Femur (tissue), 1 donor: ENCODE results near the gene TUT1.
"Not testable (repeated sequence)": the region's sequence is repeated elsewhere in the genome, so short reads cannot be mapped to it uniquely, and the experiment has no call there.

Experiments used
- DNase-seq: peaks from one replicate; pipeline ENCODE4 v3.0.0-alpha.2; 2017

Gene TUT1

DNA sequence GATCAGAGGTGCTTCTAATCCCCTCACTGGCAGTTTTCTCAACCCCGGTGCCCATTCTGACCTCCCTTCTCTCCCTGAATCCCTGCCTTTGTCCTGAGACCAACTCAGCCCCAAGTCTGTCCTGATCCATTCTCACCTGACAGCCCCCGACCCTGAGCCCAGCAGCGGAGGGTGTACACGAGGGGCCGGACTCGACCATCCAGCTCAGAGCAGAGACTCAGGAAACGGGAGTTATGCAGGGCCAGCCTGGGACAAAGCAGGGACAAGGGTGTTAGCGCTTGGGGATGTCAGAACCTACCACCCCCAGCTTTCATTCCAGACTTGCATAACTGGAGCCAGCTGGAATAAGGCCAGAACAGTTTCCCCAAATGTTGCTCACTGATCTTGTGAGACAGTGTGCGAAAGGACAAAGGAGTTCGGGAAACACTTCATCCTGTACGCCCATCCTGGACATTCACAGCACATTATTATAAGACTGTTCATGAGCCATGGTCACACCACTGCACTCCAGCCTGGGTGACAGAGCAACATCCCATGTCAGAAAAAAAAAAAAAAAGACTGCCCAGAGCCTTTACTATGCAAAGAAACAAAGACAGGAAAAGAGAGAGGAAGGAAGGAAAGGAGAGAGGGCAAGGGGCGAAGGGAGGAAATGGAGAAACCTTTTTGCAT, 14.1 kb downstream of the TUT1 start:
- DNase-seq = no peak

DNA sequence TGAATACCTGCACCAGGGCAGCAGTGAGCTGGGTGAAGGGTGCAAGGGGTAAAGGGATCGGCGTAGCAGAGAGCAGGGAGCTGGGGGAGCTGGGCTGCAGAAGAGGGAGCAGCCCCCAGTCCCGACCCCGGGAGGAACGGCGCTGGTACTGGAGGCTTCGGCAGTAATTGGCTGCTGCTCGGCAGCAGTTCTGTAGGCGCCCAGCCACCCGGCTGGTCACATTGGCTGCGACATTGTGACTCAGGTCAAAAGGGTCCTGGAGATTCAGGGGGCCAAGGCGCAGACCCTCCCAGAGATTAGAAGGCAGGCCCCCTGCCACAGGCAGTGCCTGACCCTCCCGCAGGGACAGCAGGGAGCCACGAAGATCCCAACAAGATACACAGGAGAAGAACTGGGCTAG, 15.5 kb downstream of the TUT1 start:
- no peak for DNase-seq

DNA sequence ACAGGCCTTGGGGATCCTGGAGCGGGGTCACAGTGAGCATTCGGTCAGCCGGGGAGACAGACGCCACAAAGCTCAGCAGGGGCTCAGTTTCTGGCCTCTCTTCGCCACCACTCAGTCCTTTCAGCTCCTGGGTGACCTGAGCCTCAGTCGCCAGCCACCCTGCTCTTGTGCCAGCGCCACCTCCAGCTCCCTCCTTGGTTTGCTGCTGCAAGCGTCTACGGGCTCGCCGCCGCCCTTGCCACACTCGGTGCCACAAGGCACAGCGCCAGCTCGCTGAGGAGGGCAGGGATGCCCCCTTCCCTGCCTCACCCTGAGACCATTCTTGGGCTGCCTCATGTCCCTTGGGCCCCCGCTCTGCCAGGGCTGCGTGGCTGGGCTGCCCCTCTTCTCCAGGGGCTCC, 16.2 kb downstream of the TUT1 start:
- no peak for DNase-seq

DNA sequence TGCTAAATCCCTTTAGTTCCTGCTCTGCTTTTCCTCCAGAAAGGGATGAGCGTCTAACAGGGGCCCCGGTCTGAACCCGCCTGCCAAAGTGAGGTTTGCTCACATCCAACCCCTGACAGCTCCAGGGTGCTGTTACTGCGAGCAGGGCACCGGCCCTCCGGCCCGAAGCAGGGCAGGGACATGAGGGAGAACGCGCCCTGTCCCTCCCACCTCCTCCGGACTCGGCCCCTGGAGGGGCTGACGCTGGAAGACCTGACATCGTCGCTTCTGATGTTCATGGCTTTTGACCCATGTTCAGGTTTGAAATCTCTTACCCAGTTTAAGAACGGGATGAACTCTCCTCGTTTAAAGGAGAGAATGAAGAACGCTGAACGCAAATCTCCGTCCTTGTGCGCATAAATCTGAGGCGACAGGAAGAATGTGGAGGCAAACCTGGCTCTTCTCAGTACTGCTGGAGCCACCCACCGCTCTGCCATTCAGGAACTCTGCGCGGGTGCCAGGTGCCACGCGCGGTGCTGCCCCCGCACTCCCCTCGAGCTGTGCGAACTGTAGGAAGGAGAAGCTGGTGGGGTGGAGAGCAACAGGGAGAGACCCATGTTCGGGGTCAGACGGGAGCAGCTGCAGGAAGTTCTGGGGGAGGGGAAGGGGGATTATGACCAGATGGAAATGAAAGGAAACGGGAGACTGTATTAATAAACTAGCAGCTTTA, 16.8 kb downstream of the TUT1 start:
- peak; percentile 68 for DNase-seq

DNA sequence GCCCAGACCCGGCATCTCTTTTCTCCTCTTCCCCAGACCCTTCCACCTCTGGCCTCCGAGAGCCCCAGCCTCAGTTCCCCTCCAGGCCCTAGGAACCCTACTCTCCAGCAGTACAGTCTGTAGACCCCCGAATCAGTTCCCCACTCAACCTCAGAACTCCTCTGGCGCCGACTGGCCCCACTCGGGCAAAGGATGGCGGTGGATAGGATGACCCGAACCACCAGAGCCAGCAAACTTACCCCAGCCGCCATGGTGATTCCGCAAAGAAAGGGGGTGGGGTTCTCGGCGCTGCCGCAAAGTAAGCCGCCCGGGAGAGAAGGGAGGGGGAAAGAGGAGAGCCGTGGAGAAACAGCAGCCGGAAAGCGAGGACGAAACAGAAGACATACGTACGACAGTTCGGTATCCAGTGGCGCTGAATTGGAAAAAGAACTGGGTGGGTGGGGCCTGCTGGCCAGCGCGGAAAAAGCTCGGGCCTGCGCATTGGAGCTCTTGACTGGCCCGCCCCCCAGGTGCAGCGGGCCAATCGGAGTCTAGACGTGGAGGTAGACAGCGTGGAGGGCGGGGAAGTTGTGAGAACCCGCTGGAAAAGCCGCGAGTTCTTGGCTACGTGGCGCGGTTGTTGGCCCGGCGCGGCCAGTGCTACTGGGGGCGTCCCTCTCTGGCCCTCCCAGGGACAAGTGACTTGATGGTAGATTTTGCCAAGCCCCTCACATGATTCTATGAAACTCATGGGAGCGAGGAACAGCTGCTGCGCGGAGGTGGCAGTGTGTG, 17.5 kb downstream of the TUT1 start, which contains the start of gene EEF1G:
Gene EEF1G, minus strand, starts transcription at position 300 of the 771 bp plus-strand sequence. Its CDS starts 49 bp downstream, at position 251.
- DNase-seq = peak; percentile 100

DNA sequence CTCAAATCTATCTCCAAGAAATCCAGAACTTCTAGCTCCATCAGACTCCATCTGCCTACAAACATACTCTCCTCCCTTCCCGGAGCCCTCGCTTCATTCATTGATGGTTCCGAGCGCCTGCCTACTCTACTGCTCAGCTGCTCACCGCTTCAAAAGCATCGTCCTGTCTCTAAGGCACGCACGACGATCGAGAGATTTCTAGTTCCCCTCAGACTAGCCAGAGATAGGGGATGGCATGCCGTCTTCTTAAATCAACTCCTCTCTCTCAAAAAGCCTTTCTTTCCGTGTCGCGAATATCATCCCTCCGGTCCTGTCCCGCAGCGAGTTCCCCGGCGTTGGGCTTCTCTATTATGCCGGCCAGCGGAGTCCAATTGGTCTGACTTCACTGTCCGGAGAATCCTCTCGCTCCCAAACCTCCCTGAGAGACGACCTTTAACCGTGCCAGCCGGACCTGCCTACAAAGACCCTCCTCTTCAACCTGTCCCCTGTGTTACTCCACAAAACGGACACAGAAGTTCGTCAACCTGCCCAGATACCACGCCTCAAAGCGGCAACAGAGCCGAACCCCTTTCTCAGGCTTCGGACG, 18.2 kb downstream of the TUT1 start:
- no peak for DNase-seq

DNA sequence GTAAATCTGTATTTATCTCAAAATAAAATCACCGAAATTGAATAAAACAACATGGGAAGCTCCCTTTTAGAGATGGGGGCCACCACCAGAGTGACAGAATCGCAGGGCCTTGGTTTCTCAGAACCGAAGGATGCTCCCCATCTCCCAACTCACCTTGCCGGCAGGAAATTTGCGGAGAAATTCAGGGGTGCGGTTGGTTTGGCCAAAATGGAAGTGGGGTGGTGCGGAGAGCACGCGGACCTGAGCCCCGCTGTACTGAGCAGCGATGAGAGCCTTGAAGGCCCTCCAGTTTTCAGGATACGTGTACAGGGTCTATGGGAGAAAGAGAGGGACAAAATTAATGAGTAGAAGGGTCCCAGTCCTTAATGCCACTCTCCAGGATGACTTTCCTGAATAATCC, 18.9 kb downstream of the TUT1 start:
- no peak for DNase-seq

DNA sequence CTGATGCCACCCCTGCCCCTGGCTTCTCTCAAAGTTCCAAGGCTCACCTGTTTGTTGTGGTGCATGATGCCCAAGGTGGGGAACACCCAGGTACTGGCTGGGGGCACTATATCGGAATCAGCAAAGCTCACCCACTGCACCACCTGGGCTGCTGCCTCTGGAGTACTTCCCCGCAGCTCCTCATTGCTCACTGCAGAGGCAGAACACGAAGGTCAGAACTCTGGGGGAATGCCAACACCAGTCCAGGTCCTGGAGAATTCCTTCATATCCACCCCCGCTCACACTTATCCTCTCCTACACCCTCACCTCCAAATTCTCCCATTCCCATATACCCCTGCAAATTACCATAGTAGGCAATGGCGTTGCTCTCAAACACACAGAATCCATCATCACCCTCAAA, 19.8 kb downstream of the TUT1 start:
- not testable (repeated sequence) for DNase-seq

DNA sequence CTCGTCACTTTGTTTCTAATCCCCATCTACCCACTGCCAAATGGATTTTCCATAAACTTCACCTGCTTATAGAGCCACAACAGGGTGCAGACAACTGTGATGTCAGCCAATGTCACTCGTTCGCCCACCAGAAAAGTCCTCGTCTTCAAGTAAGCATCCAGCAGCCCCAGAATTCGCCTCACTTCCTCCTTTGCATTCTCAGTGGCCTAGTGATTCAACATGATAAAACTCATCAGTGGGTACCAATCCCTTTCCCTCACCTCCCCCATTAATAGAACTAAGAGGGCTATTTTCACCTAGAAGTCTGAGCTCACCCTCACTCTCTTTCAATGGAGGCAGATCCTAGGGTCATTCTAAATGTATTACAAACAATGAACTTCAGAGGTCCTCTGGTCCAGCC, 20.4 kb downstream of the TUT1 start:
- not testable (repeated sequence) for DNase-seq

DNA sequence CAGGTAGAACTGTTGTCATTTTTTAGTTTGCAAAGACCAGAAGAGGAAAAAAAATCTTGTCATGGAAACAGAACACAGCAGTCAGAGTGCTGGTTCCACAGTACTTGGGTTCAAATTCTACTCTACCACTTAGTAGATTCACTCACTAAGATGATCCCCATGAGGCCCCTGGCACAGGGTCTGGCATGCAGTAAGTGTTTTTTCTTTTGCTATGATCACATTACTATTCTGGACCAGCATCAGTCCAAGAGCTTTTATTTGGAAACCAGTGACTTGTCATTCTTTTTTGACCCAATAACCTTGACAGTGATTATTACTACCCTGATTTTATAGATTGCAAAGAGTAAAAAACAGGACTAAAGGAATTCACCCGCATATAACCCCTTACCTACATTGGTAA, 21.7 kb downstream of the TUT1 start:
- no peak for DNase-seq

DNA sequence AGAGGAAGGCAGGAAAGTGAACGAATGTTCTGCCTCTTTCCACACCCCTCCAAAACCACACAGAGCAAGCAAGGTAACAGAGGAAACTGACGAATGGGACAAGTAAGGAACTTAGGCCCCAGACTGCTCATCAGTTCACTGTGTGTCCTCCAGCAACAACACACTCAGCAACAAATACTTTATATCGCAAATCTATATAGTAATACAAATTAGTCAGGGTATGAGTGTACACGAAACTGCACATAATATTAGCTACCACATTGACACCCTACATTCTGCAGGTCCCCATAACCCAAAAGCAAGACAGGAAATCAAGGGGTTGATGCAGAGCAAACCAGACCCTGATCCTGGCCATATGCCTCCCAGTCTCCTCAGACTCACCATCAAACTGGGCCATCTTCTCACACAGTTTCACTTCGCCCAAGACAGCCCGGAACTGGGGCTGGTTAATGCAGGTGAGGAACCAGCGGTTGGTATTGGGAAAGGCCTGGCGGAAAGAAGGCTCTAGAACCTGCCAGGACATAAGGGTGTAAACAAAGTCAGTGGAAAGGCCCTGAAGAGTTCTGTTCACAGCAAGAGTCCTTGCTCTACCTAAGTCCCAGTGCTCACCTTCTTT, 24.2 kb downstream of the TUT1 start:
- no peak for DNase-seq

DNA sequence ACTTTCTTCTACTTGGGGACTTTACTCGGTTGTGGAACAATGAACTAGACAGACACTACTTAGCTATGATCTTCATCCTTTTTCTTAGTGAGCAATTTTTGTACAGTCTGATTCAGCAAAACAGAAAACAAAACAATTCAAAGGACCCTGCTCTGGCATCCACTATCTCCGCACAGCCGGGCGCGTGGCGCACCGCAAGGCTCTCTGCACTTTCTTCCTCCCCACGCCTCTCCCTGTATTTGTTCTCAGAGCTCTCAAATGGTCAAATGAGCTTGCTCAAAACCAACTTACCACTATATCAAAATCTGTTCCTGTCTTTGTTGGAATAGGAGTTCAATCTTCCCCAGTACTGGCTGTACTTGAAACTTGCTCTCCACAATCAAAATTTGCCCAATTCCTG, 25.1 kb downstream of the TUT1 start:
- DNase-seq = no peak

DNA sequence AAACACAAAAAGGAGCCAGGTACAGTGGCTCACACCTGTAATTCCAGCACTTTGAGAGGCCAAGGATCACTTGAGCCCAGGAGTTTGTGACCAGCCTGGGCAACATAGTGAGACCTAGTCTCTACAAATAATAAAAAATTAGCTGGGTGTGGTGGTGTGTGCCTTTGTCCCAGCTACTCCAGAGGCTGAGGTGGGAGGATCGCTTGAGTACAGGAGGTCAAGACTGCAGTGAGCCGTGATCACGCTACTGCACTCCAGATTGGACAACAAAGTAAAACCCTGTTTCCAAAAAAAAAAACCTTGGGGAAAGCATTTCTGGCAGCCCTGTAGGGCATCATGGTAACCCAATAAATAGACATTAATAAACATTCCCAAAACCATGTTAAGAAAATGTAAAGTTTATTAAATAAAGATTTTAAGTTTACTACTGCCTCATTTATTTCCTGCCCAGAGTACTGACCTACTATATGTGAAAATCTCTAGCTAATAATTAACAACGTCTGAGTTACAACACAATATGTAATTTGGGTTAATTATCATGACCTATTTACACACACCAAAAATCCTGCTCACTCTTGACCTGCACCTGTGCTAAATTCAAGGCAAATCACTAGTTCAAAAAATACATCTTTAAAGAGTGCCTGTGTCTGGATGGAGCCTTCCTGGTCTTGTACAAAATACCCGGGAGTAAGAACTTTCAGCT, 26.1 kb downstream of the TUT1 start:
- no peak for DNase-seq

DNA sequence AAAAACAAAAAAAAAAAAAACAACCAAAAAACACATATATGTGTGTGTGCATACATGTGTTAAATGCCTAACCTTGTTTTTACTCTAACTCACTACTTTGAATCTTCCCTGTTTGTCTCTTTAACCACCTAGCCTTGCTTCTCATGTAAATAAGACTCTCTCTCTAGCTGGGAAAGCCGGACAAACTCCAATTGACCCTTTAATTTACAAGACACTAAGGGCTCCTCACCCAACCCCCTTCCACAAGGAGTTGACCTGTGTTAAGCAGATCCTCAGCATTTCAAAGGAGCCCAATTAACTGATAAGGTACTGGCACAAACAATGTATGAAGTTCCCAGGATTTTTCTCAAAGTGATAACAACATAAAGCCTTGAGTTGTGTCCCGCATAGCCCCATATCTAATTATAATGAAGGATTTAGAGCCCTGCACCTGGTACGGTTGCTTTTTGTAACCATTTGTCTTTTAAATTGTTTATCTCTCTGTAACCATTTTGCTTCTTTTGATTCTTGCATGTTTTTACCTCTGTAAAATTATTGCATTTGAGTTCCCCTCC, 29.6 kb downstream of the TUT1 start:
- DNase-seq = not testable (repeated sequence)

DNA sequence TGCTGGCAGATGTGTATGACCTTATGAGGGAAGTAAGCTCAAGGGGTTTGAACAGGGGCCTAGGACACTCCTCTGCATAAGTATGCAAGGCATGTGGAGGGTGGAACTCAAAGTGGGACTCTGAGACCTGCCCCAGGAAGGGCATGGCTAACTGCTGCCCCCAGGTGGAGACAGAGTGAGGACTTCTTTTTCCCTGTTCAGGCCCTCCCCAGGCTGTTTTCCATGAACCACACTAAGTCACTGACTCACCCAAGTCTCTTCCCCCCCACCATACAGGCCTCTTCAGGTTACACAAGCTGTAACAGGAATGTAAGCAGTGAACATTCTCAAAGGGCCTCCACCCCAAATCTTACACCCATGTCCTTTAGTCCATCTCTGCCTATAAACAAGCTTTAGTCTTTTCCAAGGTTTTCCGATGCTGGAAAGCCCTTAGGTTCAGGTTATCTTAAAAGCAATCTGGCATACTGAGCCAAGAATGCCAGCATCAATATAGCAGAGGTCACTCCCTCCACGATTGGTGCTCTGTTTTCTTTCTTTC, 30.7 kb downstream of the TUT1 start:
- DNase-seq = peak; percentile 88

DNA sequence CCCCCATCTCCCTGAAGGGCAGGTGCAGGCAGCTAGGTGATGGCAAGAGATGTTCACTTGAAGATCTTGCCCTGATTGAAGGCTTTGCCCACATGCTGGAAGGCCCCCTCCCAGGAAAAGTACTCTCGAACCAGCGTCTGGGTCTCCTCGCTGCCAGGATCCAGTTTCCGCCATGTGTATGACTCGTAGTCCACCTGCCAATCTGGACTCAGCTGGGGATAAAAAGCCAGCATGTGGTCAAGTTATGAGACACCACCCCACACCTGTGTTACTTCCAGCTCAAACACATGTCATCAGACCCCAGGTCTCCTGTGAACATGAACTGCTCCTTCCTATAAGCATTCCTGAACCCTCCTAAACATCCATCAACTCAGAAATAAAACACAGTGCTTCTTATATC, 31.7 kb downstream of the TUT1 start:
- DNase-seq = not testable (repeated sequence)

DNA sequence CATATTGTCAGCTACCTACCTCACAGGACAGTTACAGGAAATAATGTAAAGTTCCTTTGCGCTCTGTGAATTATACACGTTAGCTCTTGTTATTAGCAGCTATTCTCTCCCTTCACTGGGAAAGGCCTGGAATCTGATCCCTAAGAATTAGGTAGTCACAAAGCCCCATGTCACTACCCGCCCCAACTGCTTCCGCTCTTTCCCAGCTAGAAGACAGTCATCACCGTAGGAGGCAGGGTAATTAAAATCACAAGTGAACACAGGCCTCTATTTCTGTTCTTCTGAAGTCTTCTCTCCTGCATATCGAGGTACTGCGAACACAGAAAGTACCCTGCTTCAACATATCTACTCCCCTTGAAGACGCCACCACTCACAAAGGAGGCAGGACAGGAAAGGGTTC, 32.1 kb downstream of the TUT1 start:
- DNase-seq = no peak

DNA sequence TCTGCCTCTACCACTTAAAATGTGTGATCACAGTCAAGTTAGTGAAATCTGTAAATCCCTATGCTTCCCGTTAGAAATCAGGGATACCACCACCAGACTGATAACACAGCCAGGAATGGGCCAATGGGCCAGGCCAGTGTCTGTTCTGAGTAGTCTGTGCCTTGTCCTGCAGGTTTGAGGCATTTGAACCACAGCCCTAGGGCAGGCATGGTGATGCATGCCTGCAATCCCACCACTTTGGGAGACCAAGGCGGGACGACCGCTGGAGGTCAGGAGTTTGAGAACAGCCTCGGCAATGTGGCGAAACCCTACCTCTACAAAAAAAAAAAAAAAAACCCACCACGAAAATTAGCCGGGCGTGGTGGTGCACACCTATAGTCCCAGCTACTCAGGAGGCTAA, 32.7 kb downstream of the TUT1 start:
- DNase-seq = no peak

DNA sequence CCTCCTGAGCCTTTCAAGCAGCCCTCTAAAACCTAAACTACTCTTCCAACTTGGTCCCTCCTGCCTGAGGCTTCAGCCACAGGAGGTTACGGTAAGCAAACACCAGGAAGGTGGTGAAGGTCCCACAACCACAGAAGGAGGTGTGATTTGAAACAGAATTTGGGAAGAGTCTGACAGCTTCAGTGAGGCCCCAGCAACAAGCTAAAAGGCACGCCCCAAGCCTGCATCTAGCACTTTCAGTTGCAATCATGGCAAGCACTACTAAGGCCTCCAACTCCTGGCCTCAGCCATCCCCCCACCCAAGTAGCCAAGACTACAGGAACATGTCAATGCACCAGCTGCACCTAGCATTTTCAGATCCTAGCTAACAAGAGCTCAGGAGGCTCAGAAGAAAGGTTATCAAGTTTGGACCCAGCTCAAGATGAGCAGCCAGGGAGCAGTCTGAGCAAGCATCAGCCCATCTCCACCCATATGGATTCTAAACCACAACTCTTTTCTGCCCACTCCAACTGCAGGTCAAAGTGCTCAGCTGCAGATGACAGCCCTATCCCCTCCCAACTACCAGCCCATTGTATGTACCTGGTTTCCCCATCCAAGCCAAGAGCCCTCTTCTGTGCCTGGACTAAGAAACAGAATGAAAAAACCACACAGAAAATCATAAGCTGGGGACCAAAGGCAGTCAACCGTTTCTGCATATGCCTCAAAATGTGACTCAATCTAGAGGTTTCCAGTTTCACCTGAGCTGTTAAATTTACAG, 34.3 kb downstream of the TUT1 start:
- DNase-seq = no peak

DNA sequence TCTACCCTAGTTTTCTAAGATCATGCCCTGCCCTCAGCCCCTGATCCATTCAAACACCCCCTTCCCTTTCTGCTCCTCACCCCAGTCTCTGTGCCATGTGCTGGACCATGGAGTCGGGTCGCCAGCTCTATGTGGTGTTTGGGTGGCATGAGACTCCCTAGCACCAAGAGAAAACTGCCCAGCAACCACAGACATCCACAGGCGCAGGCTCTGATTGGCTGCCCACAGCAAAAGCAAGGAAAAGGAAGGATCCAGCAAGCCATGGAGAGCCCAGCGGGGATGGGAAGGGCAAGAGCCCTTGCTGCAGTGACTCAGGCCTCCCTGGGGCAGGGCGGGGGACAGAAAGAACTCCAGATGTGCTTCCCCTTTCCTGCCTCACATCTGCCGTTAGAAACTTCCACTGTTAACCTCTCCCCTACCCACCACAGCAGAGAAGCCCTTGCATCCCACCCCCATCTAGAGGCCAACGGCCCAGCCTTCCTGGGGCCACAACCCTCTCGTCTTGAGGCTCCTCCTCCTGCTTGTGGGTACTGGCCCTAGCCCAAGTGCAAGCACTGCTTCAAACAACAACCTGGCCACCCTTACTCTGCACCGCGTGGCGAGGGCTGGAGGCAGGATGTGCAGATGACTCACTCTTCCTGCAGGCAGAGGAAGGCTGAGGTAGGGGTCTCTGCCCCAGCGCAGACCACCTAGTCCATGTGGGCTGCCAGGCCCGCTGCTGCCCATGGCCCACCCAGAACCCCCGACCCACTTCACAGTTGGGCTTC, 35.0 kb downstream of the TUT1 start:
- DNase-seq = peak; percentile 91
